GM21381 (cell line): ENCODE measurements around the gene CKAP2.
A peak's percentile ranks its signal among the peaks of the same experiment; 100 is the strongest.
"Not testable (repeated sequence)": the region's sequence is repeated elsewhere in the genome, so short reads cannot be mapped to it uniquely, and the experiment has no call there.

Experiments
- ATAC-seq: cut with Tn5 transposase; IDR thresholded peaks from one replicate; pipeline ENCODE4 v1.9.1; 2021; ENCODE audit warnings: mild to moderate bottlenecking, moderate library complexity; ENCODE audit not compliant: unreplicated experiment

The CKAP2 gene

GRCh38 chr13:52451135-52451804, 4.0 kb upstream of the CKAP2 start:
- no peak for ATAC-seq

GRCh38 chr13:52452470-52452869, 2.8 kb upstream of the CKAP2 start:
- ATAC-seq: no peak

GRCh38 chr13:52454459-52454819, 839 bp upstream of the CKAP2 start:
- peak; percentile 22 for ATAC-seq

GRCh38 chr13:52455677-52456041, 381 bp downstream of the CKAP2 start:
- ATAC-seq: peak; percentile 32

GRCh38 chr13:52459668-52460067, 4.4 kb downstream of the CKAP2 start:
- ATAC-seq: no peak

GRCh38 chr13:52461265-52461664, 6.0 kb downstream of the CKAP2 start:
- no peak for ATAC-seq

- no peak for ATAC-seq
Measured at GRCh38 chr13:52463526-52463925, 8.2 kb downstream of the CKAP2 start.

GRCh38 chr13:52468487-52468886, 13.2 kb downstream of the CKAP2 start:
- not testable (repeated sequence) for ATAC-seq

- not testable (repeated sequence) for ATAC-seq
Measured at GRCh38 chr13:52480677-52481428, 25.6 kb downstream of the CKAP2 start.

GRCh38 chr13:52487078-52487477, 31.8 kb downstream of the CKAP2 start:
- not testable (repeated sequence) for ATAC-seq

- not testable (repeated sequence) for ATAC-seq
Measured at GRCh38 chr13:52488763-52489162, 33.5 kb downstream of the CKAP2 start.

- ATAC-seq: not testable (repeated sequence)
Measured at GRCh38 chr13:52491015-52491414, 35.7 kb downstream of the CKAP2 start.

GRCh38 chr13:52494241-52494640, 39.0 kb downstream of the CKAP2 start:
- not testable (repeated sequence) for ATAC-seq

GRCh38 chr13:52497979-52498378, 42.7 kb downstream of the CKAP2 start:
- peak; percentile 88 for ATAC-seq

- ATAC-seq: not testable (repeated sequence)
Measured at GRCh38 chr13:52502277-52502676, 47.0 kb downstream of the CKAP2 start.

- ATAC-seq: not testable (repeated sequence)
Measured at GRCh38 chr13:52505843-52506242, 50.6 kb downstream of the CKAP2 start.

- not testable (repeated sequence) for ATAC-seq
Measured at GRCh38 chr13:52509532-52509931, 54.3 kb downstream of the CKAP2 start.

GRCh38 chr13:52510221-52510797, 55.0 kb downstream of the CKAP2 start:
- not testable (repeated sequence) for ATAC-seq

- ATAC-seq: not testable (repeated sequence)
Measured at GRCh38 chr13:52511598-52511997, 56.3 kb downstream of the CKAP2 start.

GRCh38 chr13:52513957-52514596, 58.8 kb downstream of the CKAP2 start:
- ATAC-seq: not testable (repeated sequence)

GRCh38 chr13:52523323-52523722, 68.0 kb downstream of the CKAP2 start:
- not testable (repeated sequence) for ATAC-seq
